Neutrophil (primary cell): ENCODE data around the gene CACNA2D1.

ENCODE experiments used
- H3K27ac ChIP-seq: fragments of 200-600 bp; sonication (generic); 2 replicates; pipeline ENCODE4 v1.5.1; 2016; ENCODE audit warnings: mild to moderate bottlenecking, moderate library complexity
- H3K27me3 ChIP-seq: fragments of 200-600 bp; sonication (generic); 2 replicates; pipeline ENCODE4 v1.6.0; 2016; ENCODE audit warnings: mild to moderate bottlenecking
- H3K36me3 ChIP-seq: fragments of 200-600 bp; sonication (generic); 2 replicates; pipeline ENCODE4 v1.5.1; 2017
- H3K4me1 ChIP-seq, 2 experiments: fragments of 200-600 bp in 1 of 2; sonication (generic) in 1 of 2; 1 replicate in 1 of 2; 2 replicates in 1 of 2; pipeline versions ENCODE4 v1.5.1 to v1.6.1; 2013 to 2016; ENCODE audit warnings: low read depth in 1 of 2, low read length in 1 of 2, mild to moderate bottlenecking in 1 of 2, moderate library complexity in 1 of 2; ENCODE audit not compliant: control insufficient read depth in 1 of 2, insufficient read depth in 1 of 2
- H3K4me3 ChIP-seq, 2 experiments: fragments of 200-600 bp in 1 of 2; sonication (generic) in 1 of 2; 1 replicate in 1 of 2; 2 replicates in 1 of 2; pipeline ENCODE4 v1.5.1; 2013 to 2016; ENCODE audit warnings: low read depth in 1 of 2, low read length in 1 of 2, mild to moderate bottlenecking in 1 of 2, moderate library complexity in 1 of 2
- H3K9me3 ChIP-seq: fragments of 200-600 bp; sonication (generic); 2 replicates; pipeline ENCODE4 v1.5.1; 2016
- TF ChIP-seq, protein P1 (sequence below): fragments of 200-600 bp; sonication (generic); IDR thresholded peaks from 2 replicates; pipeline ENCODE4 v1.5.1; 2016; ENCODE audit warnings: antibody characterized with exemption

Gene CACNA2D1

DNA sequence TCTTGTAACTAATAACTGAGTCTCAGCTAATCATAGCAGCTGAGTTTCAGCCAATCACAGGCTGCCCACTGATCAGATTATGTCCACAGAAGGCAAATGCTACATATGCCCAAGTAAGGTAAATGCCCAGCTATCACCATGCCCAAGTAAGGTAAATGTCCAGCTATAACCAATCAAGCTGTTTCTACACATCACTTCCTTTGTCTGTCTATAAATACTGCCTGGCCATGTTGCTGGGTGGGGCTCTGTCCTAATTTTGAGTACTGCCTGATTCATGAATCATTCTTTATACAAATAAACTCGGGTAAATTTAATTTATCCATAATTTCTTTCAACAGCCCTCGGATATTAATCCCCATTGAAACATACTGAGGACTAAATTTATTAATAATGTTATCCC is 312.4 kb downstream of the CACNA2D1 start:
- no peak overlapping the region for H3K4me3 ChIP-seq
- no peaks in the 10 kb centered on the region for H3K4me1 ChIP-seq
- H3K9me3 ChIP-seq: no peaks in the 10 kb centered on the region

GRCh38 chr7:82129091-82129490 is 314.5 kb downstream of the CACNA2D1 start:
- TF ChIP-seq, protein P1, sequence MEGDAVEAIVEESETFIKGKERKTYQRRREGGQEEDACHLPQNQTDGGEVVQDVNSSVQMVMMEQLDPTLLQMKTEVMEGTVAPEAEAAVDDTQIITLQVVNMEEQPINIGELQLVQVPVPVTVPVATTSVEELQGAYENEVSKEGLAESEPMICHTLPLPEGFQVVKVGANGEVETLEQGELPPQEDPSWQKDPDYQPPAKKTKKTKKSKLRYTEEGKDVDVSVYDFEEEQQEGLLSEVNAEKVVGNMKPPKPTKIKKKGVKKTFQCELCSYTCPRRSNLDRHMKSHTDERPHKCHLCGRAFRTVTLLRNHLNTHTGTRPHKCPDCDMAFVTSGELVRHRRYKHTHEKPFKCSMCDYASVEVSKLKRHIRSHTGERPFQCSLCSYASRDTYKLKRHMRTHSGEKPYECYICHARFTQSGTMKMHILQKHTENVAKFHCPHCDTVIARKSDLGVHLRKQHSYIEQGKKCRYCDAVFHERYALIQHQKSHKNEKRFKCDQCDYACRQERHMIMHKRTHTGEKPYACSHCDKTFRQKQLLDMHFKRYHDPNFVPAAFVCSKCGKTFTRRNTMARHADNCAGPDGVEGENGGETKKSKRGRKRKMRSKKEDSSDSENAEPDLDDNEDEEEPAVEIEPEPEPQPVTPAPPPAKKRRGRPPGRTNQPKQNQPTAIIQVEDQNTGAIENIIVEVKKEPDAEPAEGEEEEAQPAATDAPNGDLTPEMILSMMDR: no peak
- Histone ChIP-seq H3K4me1 (no peaks in the 10 kb centered on the region), H3K27me3 (no peaks in the 10 kb centered on the region), H3K9me3 (no peaks in the 10 kb centered on the region), H3K36me3 (no peaks in the 10 kb centered on the region), H3K27ac (no peak overlapping the region), H3K4me3 (no peak overlapping the region)

More for the DNA sequence above, 312.4 kb downstream of the CACNA2D1 start:
- TF ChIP-seq, protein P1: no peak
- Histone ChIP-seq H3K27ac (no peak overlapping the region), H3K27me3 (no peaks in the 10 kb centered on the region), H3K36me3 (no peaks in the 10 kb centered on the region)

DNA sequence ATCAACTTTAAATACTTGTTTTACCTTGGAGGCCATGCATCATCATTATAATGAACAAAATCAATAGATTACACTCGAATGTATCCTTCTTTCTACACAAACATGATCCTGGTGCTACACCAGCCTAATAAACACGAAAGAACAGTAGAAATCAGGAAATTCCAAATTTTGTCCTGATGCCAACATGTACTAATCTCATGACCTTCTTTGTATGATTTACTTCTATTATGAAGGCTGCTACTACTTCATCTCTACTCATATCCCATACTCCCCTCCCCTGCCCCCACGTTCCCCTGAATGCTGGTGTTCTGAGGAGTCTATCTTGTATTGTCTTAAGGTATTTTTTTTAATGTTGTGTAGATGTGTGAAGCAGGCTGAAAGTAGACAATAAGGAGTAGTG is 315.0 kb downstream of the CACNA2D1 start:
- TF ChIP-seq, protein P1: no peak
- H3K27ac ChIP-seq: no peak overlapping the region
- H3K9me3 ChIP-seq: no peaks in the 10 kb centered on the region
- H3K27me3 ChIP-seq: no peaks in the 10 kb centered on the region
- no peaks in the 10 kb centered on the region for H3K4me1 ChIP-seq
- no peaks in the 10 kb centered on the region for H3K36me3 ChIP-seq
- H3K4me3 ChIP-seq: no peak overlapping the region

GRCh38 chr7:82126576-82126975 is 317.0 kb downstream of the CACNA2D1 start:
- Histone ChIP-seq H3K4me3 (no peak overlapping the region), H3K9me3 (no peaks in the 10 kb centered on the region), H3K27ac (no peak overlapping the region), H3K4me1 (no peaks in the 10 kb centered on the region), H3K27me3 (no peaks in the 10 kb centered on the region), H3K36me3 (no peaks in the 10 kb centered on the region)
- TF ChIP-seq, protein P1: no peak

DNA sequence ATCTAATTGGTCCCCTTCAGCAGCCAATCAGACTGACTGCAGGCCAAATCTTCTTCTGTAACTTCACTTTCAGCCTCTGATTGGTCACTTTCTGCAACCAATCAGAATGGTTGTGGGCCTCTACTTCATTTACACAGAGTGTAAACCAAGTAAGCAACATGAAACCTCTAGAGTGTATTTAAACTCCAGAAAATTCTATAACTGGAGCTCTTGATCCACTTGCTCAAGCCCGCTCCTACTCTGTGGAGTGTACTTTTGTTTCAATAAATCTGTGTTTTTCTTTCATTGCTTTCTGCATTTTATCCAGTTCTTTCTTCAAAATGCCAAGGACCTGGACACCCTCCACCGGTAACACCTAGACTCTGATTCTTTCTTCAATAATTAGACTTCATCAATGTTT is 319.1 kb downstream of the CACNA2D1 start:
- H3K36me3 ChIP-seq: no peaks in the 10 kb centered on the region
- H3K9me3 ChIP-seq: no peaks in the 10 kb centered on the region
- H3K4me3 ChIP-seq: no peak overlapping the region
- H3K4me1 ChIP-seq: no peaks in the 10 kb centered on the region
- no peaks in the 10 kb centered on the region for H3K27me3 ChIP-seq
- no peak overlapping the region for H3K27ac ChIP-seq
- TF ChIP-seq, protein P1: no peak

DNA sequence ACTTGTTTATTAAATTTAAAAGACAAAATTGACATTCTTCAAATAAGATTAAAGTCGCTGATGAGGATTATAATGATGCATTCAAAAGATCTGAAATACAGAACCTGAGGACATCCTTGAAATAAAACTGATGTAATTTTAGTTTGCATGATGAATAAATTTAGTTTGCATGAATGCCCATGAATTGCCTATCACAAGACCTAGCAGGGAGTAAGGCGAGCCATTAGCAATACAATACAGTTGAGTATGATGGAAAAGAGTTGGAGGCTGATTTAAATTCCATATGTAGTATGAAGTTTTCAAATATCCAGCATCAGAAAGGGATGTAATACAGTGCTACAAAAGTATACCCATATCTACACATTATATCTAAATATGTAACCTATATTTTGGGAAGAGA is 321.3 kb downstream of the CACNA2D1 start:
- TF ChIP-seq, protein P1: no peak
- Histone ChIP-seq H3K4me1 (no peaks in the 10 kb centered on the region), H3K9me3 (no peaks in the 10 kb centered on the region), H3K27me3 (no peaks in the 10 kb centered on the region), H3K27ac (no peak overlapping the region), H3K4me3 (no peak overlapping the region), H3K36me3 (no peaks in the 10 kb centered on the region)
